K562 (cell line): ENCODE results near the gene UBE2M. TPM values are rescaled to one million over a fixed set of nuclear protein-coding genes. Genes with fewer than 3 reads are reported as not detected.

ENCODE experiments used
- DNMT1 ChIP-seq: fragments of 450-650 bp; IDR thresholded peaks from 2 replicates; pipeline ENCODE4 v1.6.1; 2016; ENCODE audit warnings: antibody characterized with exemption, mild to moderate bottlenecking
- FOXA1 ChIP-seq: fragments of 450-650 bp; IDR thresholded peaks from 2 replicates; pipeline ENCODE4 v1.6.1; 2016; ENCODE audit warnings: mild to moderate bottlenecking, borderline replicate concordance
- ZNF785 ChIP-seq: fragments of 250-450 bp; sonication (Bioruptor Pico); IDR thresholded peaks from 2 replicates; pipeline ENCODE4 v1.4.0; 2020; ENCODE audit warnings: mild to moderate bottlenecking
- ZNF830 ChIP-seq: fragments of 250-450 bp; sonication (Bioruptor Pico); IDR thresholded peaks from 2 replicates; pipeline ENCODE4 v1.5.0; 2021; ENCODE audit warnings: mild to moderate bottlenecking
- polyA plus RNA-seq, 8 experiments: library from polyadenylated mRNA; depleted of rRNA in 4 of 8; stranded (reverse) in 5 of 8; unstranded in 3 of 8; fragments of >200 nt; fragmentation: Nextera tagmentation in 2 of 8; fragmentation: Illumina TruSeq in 1 of 8; extraction: Ambion mirVana in 2 of 8; extraction: Trizol in 1 of 8; gene quantifications; 2 replicates each; pipeline versions ENCODE4 v1.2.1 to v1.2.3, GENCODE V29; 2011 to 2014; ENCODE audit warnings: inconsistent platforms in 1 of 8, missing spikeins in 1 of 8
- total RNA-seq, 7 experiments: library from RNA; depleted of rRNA in 6 of 7; stranded (reverse); fragments of >200 nt in 6 of 7; fragmentation: Illumina TruSeq in 2 of 7; extraction: Trizol in 2 of 7; gene quantifications; 2 replicates each; pipeline versions ENCODE4 v1.2.1 to v1.2.3, GENCODE V29; 2011 to 2021; ENCODE audit warnings: low replicate concordance in 1 of 7
- TF ChIP-seq, protein P1 (sequence below), 2 experiments: fragments of 450-650 bp; formaldehyde crosslinking in 1 of 2; IDR thresholded peaks; 2 replicates each; pipeline versions ENCODE4 v1.4.0 to v1.6.1; 2014 to 2020; ENCODE audit warnings: mild to moderate bottlenecking in 2 of 2, borderline replicate concordance in 1 of 2, low read depth in 1 of 2
- TF ChIP-seq, protein P2 (sequence below): fragments of 450-650 bp; IDR thresholded peaks from 2 replicates; pipeline ENCODE4 v1.6.1; 2016; ENCODE audit warnings: mild to moderate bottlenecking, moderate library complexity

UBE2M gene
- total and polyA plus RNA-seq, 9 of the 15 experiments (the other 6 are each of a cell fraction or from before 2014, with no cell fraction given), result 0.92 to 163 (median 85.7) TPM

- TF ChIP-seq, protein P1, sequence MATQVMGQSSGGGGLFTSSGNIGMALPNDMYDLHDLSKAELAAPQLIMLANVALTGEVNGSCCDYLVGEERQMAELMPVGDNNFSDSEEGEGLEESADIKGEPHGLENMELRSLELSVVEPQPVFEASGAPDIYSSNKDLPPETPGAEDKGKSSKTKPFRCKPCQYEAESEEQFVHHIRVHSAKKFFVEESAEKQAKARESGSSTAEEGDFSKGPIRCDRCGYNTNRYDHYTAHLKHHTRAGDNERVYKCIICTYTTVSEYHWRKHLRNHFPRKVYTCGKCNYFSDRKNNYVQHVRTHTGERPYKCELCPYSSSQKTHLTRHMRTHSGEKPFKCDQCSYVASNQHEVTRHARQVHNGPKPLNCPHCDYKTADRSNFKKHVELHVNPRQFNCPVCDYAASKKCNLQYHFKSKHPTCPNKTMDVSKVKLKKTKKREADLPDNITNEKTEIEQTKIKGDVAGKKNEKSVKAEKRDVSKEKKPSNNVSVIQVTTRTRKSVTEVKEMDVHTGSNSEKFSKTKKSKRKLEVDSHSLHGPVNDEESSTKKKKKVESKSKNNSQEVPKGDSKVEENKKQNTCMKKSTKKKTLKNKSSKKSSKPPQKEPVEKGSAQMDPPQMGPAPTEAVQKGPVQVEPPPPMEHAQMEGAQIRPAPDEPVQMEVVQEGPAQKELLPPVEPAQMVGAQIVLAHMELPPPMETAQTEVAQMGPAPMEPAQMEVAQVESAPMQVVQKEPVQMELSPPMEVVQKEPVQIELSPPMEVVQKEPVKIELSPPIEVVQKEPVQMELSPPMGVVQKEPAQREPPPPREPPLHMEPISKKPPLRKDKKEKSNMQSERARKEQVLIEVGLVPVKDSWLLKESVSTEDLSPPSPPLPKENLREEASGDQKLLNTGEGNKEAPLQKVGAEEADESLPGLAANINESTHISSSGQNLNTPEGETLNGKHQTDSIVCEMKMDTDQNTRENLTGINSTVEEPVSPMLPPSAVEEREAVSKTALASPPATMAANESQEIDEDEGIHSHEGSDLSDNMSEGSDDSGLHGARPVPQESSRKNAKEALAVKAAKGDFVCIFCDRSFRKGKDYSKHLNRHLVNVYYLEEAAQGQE (IDR thresholded peaks at IDR 0.05; ENCODE audit: borderline replicate concordance), result peak; percentile 71
- TF ChIP-seq, protein P1 (CRISPR knock-in tag; IDR thresholded peaks at IDR 0.05; ENCODE audit: low read depth), result peak; percentile 51; the same call in 1 of the 2 replicates
- TF ChIP-seq DNMT1 (no peak), ZNF785 (CRISPR knock-in tag) (no peak), ZNF830 (no peak), FOXA1 (no peak)
- TF ChIP-seq, protein P2, sequence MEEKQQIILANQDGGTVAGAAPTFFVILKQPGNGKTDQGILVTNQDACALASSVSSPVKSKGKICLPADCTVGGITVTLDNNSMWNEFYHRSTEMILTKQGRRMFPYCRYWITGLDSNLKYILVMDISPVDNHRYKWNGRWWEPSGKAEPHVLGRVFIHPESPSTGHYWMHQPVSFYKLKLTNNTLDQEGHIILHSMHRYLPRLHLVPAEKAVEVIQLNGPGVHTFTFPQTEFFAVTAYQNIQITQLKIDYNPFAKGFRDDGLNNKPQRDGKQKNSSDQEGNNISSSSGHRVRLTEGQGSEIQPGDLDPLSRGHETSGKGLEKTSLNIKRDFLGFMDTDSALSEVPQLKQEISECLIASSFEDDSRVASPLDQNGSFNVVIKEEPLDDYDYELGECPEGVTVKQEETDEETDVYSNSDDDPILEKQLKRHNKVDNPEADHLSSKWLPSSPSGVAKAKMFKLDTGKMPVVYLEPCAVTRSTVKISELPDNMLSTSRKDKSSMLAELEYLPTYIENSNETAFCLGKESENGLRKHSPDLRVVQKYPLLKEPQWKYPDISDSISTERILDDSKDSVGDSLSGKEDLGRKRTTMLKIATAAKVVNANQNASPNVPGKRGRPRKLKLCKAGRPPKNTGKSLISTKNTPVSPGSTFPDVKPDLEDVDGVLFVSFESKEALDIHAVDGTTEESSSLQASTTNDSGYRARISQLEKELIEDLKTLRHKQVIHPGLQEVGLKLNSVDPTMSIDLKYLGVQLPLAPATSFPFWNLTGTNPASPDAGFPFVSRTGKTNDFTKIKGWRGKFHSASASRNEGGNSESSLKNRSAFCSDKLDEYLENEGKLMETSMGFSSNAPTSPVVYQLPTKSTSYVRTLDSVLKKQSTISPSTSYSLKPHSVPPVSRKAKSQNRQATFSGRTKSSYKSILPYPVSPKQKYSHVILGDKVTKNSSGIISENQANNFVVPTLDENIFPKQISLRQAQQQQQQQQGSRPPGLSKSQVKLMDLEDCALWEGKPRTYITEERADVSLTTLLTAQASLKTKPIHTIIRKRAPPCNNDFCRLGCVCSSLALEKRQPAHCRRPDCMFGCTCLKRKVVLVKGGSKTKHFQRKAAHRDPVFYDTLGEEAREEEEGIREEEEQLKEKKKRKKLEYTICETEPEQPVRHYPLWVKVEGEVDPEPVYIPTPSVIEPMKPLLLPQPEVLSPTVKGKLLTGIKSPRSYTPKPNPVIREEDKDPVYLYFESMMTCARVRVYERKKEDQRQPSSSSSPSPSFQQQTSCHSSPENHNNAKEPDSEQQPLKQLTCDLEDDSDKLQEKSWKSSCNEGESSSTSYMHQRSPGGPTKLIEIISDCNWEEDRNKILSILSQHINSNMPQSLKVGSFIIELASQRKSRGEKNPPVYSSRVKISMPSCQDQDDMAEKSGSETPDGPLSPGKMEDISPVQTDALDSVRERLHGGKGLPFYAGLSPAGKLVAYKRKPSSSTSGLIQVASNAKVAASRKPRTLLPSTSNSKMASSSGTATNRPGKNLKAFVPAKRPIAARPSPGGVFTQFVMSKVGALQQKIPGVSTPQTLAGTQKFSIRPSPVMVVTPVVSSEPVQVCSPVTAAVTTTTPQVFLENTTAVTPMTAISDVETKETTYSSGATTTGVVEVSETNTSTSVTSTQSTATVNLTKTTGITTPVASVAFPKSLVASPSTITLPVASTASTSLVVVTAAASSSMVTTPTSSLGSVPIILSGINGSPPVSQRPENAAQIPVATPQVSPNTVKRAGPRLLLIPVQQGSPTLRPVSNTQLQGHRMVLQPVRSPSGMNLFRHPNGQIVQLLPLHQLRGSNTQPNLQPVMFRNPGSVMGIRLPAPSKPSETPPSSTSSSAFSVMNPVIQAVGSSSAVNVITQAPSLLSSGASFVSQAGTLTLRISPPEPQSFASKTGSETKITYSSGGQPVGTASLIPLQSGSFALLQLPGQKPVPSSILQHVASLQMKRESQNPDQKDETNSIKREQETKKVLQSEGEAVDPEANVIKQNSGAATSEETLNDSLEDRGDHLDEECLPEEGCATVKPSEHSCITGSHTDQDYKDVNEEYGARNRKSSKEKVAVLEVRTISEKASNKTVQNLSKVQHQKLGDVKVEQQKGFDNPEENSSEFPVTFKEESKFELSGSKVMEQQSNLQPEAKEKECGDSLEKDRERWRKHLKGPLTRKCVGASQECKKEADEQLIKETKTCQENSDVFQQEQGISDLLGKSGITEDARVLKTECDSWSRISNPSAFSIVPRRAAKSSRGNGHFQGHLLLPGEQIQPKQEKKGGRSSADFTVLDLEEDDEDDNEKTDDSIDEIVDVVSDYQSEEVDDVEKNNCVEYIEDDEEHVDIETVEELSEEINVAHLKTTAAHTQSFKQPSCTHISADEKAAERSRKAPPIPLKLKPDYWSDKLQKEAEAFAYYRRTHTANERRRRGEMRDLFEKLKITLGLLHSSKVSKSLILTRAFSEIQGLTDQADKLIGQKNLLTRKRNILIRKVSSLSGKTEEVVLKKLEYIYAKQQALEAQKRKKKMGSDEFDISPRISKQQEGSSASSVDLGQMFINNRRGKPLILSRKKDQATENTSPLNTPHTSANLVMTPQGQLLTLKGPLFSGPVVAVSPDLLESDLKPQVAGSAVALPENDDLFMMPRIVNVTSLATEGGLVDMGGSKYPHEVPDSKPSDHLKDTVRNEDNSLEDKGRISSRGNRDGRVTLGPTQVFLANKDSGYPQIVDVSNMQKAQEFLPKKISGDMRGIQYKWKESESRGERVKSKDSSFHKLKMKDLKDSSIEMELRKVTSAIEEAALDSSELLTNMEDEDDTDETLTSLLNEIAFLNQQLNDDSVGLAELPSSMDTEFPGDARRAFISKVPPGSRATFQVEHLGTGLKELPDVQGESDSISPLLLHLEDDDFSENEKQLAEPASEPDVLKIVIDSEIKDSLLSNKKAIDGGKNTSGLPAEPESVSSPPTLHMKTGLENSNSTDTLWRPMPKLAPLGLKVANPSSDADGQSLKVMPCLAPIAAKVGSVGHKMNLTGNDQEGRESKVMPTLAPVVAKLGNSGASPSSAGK, result peak; percentile 92
Observed at GRCh38 chr19:58513694-58514563, 44.5 kb downstream of the UBE2M start (continued).
